Heart left ventricle (tissue), 16 donors: Measurements from ENCODE around the gene CKB. TPM values are rescaled to one million over a fixed set of nuclear protein-coding genes. Genes with fewer than 3 reads are reported as not detected.

ENCODE experiments used
- ATAC-seq, 4 donors: fragments of 200-7000 bp; cut with Tn5 transposase; one replicate each; pipeline ENCODE4 v1.9.1; 2020 to 2022; ENCODE audit warnings: moderate library complexity in 4 of 4, mild to moderate bottlenecking in 3 of 4, moderate number of reproducible peaks in 1 of 4
- DNase-seq, 5 donors: peaks; one replicate each; pipeline ENCODE4 v3.0.0-alpha.2; 2020
- H3K27ac ChIP-seq, 12 donors: fragments of 200-600 bp; sonication (generic) in 4 of 12; one replicate each; pipeline versions ENCODE4 v1.5.0 to v1.8.0; 2016 to 2022; ENCODE audit warnings: mild to moderate bottlenecking in 2 of 12
- H3K27me3 ChIP-seq, 9 donors: fragments of 200-600 bp; sonication (generic) in 2 of 9; one replicate each; pipeline versions ENCODE4 v1.5.1 to v1.8.0; 2016 to 2022; ENCODE audit warnings: mild to moderate bottlenecking in 3 of 9
- H3K36me3 ChIP-seq, 9 donors: fragments of 200-600 bp; sonication (generic) in 2 of 9; one replicate each; pipeline versions ENCODE4 v1.5.0 to v1.8.0; 2018 to 2022; ENCODE audit warnings: mild to moderate bottlenecking in 2 of 9
- H3K4me1 ChIP-seq, 12 donors: fragments of 200-600 bp; sonication (generic) in 4 of 12; one replicate each; pipeline versions ENCODE4 v1.5.0 to v1.8.0; 2016 to 2022; ENCODE audit warnings: mild to moderate bottlenecking in 3 of 12
- H3K4me3 ChIP-seq, 12 donors: fragments of 200-600 bp; sonication (generic) in 4 of 12; one replicate each; pipeline versions ENCODE4 v1.5.0 to v1.8.0; 2017 to 2022; ENCODE audit warnings: mild to moderate bottlenecking in 9 of 12, moderate library complexity in 4 of 12
- H3K9me3 ChIP-seq, 12 donors: fragments of 200-600 bp; sonication (generic) in 4 of 12; one replicate each; pipeline versions ENCODE4 v1.5.0 to v1.8.0; 2016 to 2022; ENCODE audit warnings: mild to moderate bottlenecking in 1 of 12
- POLR2A ChIP-seq, 2 donors: fragments of 450-650 bp; IDR thresholded peaks; one replicate each; pipeline ENCODE4 v1.6.1; 2017; ENCODE audit warnings: antibody characterized with exemption in 2 of 2, mild to moderate bottlenecking in 2 of 2, moderate library complexity in 2 of 2
- WGBS, 4 donors: extraction: QIAGEN DNeasy Blood & Tissue Kit in 2 of 4; methylation state at CpG; one replicate each; pipeline versions ENCODE4 v1.1.5 to v1.1.7; 2013 to 2018; 5-methylcytosine and 5-hydroxymethylcytosine counted together
- intact Hi-C, 10 donors: fragments of 100-400 bp; cut with DNase I; formaldehyde crosslinking; loops; one replicate each; pipeline versions ENCODE4 v1.11.1 to v1.14.2; 2022
- polyA plus RNA-seq, 2 donors: library from polyadenylated mRNA; stranded (reverse); fragments of 200-250 nt; gene quantifications; one replicate each; pipeline ENCODE4 v1.2.3, GENCODE V29; 2013
- total RNA-seq, 9 donors: library from RNA; depleted of rRNA in 2 of 9; stranded (reverse); fragments of >200 nt in 2 of 9; fragmentation: NEBNext Ultra II Directional in 3 of 9; extraction: Animal tissue kit (Norgen Biotek cat#: 25700) in 3 of 9; gene quantifications; one replicate each; pipeline versions ENCODE4 v1.1.0 to v1.2.4, GENCODE V29; 2016 to 2023
- TF ChIP-seq, protein P1 (sequence below), 12 donors: fragments of 200-600 bp; sonication (generic) in 4 of 12; IDR thresholded peaks; one replicate each; pipeline versions ENCODE4 v1.5.0 to v1.8.0; 2018 to 2022; ENCODE audit warnings: antibody characterized with exemption in 12 of 12, mild to moderate bottlenecking in 5 of 12
- donor health status: ischemic (EF 13 %, LVEDD 7.1; RV severe dilation, severe dysfunction).
- donor health status: healthy with polysubstance abuse.
- donor health status: DM: no; HTN: yes; CAD: no.
- donor health status: DM: no; HTN: no; CAD: no.
- donor health status: ischemic (EF 25% LVEDD 6.9; RV normal size, moderate dysfunction).
- donor health status: ischemic (EF 25% LVEDD 5.7; RV mildly dilated, moderate dysfunction).
- donor health status: healthy.
- donor health status: DM: yes; HTN: yes; CAD: no.
- donor health status: ischemic (EF 35%, LVEDD 5.7; RV mildly dilated, moderate dysfunction).
- donor health status: nonischemic (EF 11% LVEDD 7.7; RV severe dilation, severe dysfunction).
- donor health status: DM: yes; HTN: yes; CAD: no.
- donor health status: PGD.
- donor health status: ischemic (EF 29% LVEDD 5.4; RV normal size, mild dysfunction).
- donor health status: nonischemic (EF 23%, LVEDD 6.1; RV moderate dilation, normal function).

The CKB gene
- total and polyA plus RNA-seq, 11 donors = 203 to 1,105 (median 529) TPM

DNA sequence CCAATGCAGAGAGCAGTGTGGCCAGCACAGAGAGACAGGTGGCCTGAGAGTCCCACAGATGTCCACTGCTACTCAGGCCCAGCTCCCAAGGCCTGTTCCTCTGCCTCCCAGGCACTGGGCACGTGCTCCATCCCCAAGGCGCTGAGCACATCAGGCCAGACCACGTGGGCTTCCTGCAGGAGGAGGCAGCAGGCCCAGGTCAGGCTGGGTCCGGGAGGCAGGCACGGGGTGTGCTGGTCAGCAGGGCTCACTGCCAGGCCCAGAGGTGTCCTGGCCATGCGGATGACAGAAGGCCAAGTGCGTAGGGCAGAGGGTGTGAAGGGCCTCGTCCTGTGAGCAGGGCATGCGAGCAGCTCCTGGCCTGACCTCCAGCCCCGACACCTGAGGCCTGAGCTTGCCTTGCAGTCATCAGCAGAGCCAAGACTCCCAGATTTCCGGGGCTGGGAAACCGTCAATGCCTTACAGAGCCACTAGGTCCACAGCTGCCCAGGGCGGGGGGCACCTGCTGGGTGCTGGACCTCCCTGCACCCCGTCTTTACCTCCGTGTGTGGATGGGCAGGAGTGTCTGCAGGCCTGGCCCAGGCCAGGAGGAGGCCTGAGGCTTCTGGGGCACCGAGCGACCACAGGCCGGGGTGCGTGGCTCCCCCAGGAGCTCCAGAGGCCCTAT lies 21.2 kb upstream of the CKB start:
- no peak for ATAC-seq
- Histone ChIP-seq H3K4me3 (no peak overlapping the region), H3K27ac (peak overlapping the region in 6 of 12 donors; percentile 43 to 91 (median 60)), H3K36me3 (peaks cover 0 to 2% (median 0%) of the 10 kb centered on the region in 9 donors), H3K27me3 (no peaks in the 10 kb centered on the region), H3K4me1 (peaks cover 0 to 72% (median 55%) of the 10 kb centered on the region in 12 donors), H3K9me3 (no peaks in the 10 kb centered on the region)
- 63 to 85% (median 80%) methylated on average over 8 to 19 of the region's 19 CpGs for WGBS, 4 donors
- intact Hi-C loops = loop anchor here in 2 of 10 donors (1.0 to 2.0 kb wide), 2 partner anchors 25 to 26 kb away; no protein-coding TSS in a partner anchor
- peak in 1 of 5 donors; percentile 66 for DNase-seq
- TF ChIP-seq POLR2A (IDR thresholded peaks at IDR 0.05) = no peak
- TF ChIP-seq, protein P1, sequence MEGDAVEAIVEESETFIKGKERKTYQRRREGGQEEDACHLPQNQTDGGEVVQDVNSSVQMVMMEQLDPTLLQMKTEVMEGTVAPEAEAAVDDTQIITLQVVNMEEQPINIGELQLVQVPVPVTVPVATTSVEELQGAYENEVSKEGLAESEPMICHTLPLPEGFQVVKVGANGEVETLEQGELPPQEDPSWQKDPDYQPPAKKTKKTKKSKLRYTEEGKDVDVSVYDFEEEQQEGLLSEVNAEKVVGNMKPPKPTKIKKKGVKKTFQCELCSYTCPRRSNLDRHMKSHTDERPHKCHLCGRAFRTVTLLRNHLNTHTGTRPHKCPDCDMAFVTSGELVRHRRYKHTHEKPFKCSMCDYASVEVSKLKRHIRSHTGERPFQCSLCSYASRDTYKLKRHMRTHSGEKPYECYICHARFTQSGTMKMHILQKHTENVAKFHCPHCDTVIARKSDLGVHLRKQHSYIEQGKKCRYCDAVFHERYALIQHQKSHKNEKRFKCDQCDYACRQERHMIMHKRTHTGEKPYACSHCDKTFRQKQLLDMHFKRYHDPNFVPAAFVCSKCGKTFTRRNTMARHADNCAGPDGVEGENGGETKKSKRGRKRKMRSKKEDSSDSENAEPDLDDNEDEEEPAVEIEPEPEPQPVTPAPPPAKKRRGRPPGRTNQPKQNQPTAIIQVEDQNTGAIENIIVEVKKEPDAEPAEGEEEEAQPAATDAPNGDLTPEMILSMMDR (IDR thresholded peaks at IDR 0.05) = no peak

DNA sequence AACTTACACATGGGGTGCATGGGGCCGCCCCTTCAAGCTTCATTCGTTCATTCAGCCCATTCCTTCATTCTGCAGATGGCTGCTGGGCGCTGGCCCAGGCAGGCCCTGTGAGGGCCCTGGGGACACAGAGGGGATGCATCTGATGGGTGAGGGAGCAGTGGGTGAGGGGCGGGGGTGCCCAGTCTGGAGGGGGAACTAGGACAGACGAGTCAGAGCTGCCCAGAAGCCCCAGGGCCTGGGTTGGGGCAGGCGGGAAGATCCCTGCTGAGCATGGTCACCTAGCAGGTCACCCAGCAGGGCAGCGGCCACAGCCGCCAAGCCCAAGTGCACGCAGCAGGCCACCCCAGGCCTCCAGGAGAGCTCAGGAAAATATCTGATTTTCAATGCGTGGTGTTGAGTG lies 20.5 kb upstream of the CKB start:
- DNase-seq = peak in 2 of 5 donors; percentile 28 to 60
- 71 to 80% (median 77%) methylated on average over 7 to 10 of the region's 10 CpGs for WGBS, 4 donors
- no peak for ATAC-seq

DNA sequence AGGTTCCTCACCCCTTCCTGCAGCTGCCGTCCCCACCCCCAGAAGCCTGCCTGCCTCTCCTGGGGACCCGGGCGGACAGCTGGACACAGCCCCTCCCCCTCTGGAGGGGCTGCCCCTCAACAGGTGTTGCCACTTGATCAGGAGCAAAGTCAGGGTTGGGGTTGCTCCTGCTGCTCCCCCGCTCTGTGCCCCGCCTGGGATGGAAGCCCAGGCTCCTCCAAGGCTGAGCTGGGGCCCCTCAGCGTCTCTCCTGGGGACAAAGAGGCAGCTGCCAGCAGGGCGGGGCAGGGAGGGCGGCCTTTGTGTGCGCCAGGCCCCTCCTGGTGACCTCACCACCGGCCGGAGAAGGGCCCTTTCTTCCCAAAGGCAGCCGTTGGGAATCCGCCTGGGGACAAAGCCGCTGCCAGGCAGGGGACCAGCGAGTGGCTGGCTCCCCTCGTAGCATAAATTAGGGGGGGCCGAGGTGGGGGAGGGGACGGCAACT lies 20.0 kb upstream of the CKB start:
- 13 to 23% (median 16%) methylated on average over 12 to 18 of the region's 18 CpGs for WGBS, 4 donors
- ATAC-seq = peak in 3 of 4 donors; percentile 6 to 28 (median 21)
- intact Hi-C loops = loop anchor here in 1 of 10 donors (2.0 kb wide), 1 partner anchor 24 kb away; no protein-coding TSS in a partner anchor
- TF ChIP-seq, protein P1 (IDR thresholded peaks at IDR 0.05) = no peak
- TF ChIP-seq POLR2A (IDR thresholded peaks at IDR 0.05) = no peak
- H3K4me1 ChIP-seq = peaks cover 0 to 79% (median 62%) of the 10 kb centered on the region in 12 donors
- H3K9me3 ChIP-seq = no peaks in the 10 kb centered on the region
- H3K36me3 ChIP-seq = peaks cover 0 to 2% (median 0%) of the 10 kb centered on the region in 9 donors
- H3K27ac ChIP-seq = peak overlapping the region in 9 of 12 donors; percentile 19 to 91 (median 68)
- no peaks in the 10 kb centered on the region for H3K27me3 ChIP-seq
- H3K4me3 ChIP-seq = peak overlapping the region in 3 of 12 donors; percentile 7 to 28 (median 15)
- DNase-seq = peak in 4 of 5 donors; percentile 60 to 83 (median 68)

More for the DNA sequence above, 20.5 kb upstream of the CKB start:
- H3K27me3 ChIP-seq = no peaks in the 10 kb centered on the region
- intact Hi-C loops = loop anchor here in 1 of 10 donors (2.0 kb wide), 1 partner anchor 24 kb away; no protein-coding TSS in a partner anchor
- peaks cover 0 to 2% (median 0%) of the 10 kb centered on the region in 9 donors for H3K36me3 ChIP-seq
- peak overlapping the region in 1 of 12 donors; percentile 7 for H3K4me3 ChIP-seq
- no peak for TF ChIP-seq POLR2A (IDR thresholded peaks at IDR 0.05)
- no peaks in the 10 kb centered on the region for H3K9me3 ChIP-seq
- H3K4me1 ChIP-seq = peaks cover 0 to 77% (median 60%) of the 10 kb centered on the region in 12 donors
- peak overlapping the region in 8 of 12 donors; percentile 32 to 91 (median 66) for H3K27ac ChIP-seq

DNA sequence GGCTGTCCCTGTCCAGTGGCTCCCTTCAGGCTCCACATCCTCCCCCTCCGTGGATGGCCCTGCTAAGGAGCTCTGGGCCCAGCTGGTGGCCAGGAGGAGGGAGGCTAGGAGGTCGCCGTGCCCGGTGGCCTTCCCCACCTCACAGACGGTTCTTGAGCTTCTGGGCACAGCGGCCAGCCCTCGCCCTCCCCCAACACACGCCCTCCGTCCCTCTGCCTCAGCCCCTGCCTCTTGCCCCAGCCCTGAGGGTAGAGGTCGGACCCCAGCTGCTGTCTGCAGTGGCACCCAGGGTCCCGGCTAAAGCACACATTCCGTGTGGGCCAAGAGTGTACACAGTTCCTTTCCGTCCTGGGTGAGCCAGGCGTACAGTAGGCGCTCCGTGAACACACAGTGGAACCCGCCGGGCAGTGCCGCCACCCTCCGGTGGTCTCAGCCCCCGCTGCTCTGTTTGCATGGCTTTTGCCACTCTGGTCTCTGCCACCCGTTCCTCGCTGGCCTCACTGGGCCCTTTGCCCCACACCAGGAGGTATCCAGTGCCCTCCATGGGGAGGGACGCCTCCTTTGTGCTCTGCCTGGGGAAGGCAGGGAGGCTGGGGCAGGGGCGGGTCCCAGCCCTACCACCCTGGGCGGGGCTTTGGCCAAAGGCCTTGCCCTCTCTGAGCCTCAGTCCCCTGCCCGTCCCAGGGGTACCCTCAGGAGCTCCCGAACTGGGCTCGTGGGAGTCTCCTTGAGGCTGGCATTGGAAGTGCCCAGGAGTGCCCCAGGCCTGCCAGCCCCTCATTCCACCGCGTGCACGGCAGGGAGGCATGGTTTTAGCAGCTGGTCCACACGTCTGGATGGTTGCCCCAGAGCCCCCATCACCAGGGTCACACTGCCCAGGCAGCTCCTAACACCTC lies 19.3 kb upstream of the CKB start:
- ATAC-seq (no peak), DNase-seq (peak in 2 of 5 donors; percentile 38 to 63)
- H3K27ac ChIP-seq = peak overlapping the region in 10 of 12 donors; percentile 19 to 91 (median 66)
- H3K27me3 ChIP-seq = no peaks in the 10 kb centered on the region
- H3K9me3 ChIP-seq = no peaks in the 10 kb centered on the region
- intact Hi-C loops = loop anchor here in 1 of 10 donors (2.0 kb wide), 1 partner anchor 23 kb away; no protein-coding TSS in a partner anchor
- TF ChIP-seq, protein P1 (IDR thresholded peaks at IDR 0.05) = peak in 1 of 12 donors; percentile 7
- TF ChIP-seq POLR2A (IDR thresholded peaks at IDR 0.05) = no peak
- peak overlapping the region in 2 of 12 donors; percentile 7 to 15 for H3K4me3 ChIP-seq
- WGBS, 4 donors = 68 to 74% (median 71%) methylated on average over 29 to 33 of the region's 33 CpGs
- peaks cover 0 to 78% (median 62%) of the 10 kb centered on the region in 12 donors for H3K4me1 ChIP-seq
- no peaks in the 10 kb centered on the region for H3K36me3 ChIP-seq
